ENCODE measurements around the gene TNFRSF1B.

The TNFRSF1B gene

GRCh38 chr1:12147201-12147701 is 19.5 kb upstream of the TNFRSF1B start:
- Histone ChIP-seq H4K20me1 (no peaks in the 10 kb centered on the region), H3K4me3 (no peak overlapping the region), H3K9ac (peak overlapping the region; percentile 11; the same call in 1 of the 2 replicates), H3K27me3 (no peaks in the 10 kb centered on the region), H3K36me3 (no peaks in the 10 kb centered on the region), H3K4me2 (peak overlapping the region; percentile 71), H3K27ac (peak overlapping the region; percentile 62), H3K9me3 (peaks cover 4% of the 10 kb centered on the region; the same call in 1 of the 2 replicates), H3K4me1 (peaks cover 99% of the 10 kb centered on the region)
- no peak for TF ChIP-seq Cebpa-rat (IDR thresholded peaks at IDR 0.05)

- no peaks in the 10 kb centered on the region for H4K20me1 ChIP-seq
- no peaks in the 10 kb centered on the region for H3K27me3 ChIP-seq
- peaks cover 99% of the 10 kb centered on the region for H3K4me1 ChIP-seq
- peak overlapping the region; percentile 18; the same call in 1 of the 2 replicates for H3K9ac ChIP-seq
- H3K4me2 ChIP-seq: peak overlapping the region; percentile 71
- TF ChIP-seq Cebpa-rat (IDR thresholded peaks at IDR 0.05): no peak
- H3K4me3 ChIP-seq: no peak overlapping the region
- H3K36me3 ChIP-seq: no peaks in the 10 kb centered on the region
- H3K27ac ChIP-seq: peak overlapping the region; percentile 58
- peaks cover 4% of the 10 kb centered on the region; the same call in 1 of the 2 replicates for H3K9me3 ChIP-seq
These were observed 18.4 kb upstream of the TNFRSF1B start for GRCh38 chr1:12148160-12148957.

GRCh38 chr1:12148958-12149790 is 17.6 kb upstream of the TNFRSF1B start:
- Histone ChIP-seq H3K27ac (peak overlapping the region; percentile 62), H3K4me2 (peak overlapping the region; percentile 71), H3K9ac (peak overlapping the region; percentile 18; the same call in 1 of the 2 replicates), H3K4me1 (peaks cover 99% of the 10 kb centered on the region), H3K9me3 (peaks cover 4% of the 10 kb centered on the region; the same call in 1 of the 2 replicates), H4K20me1 (no peaks in the 10 kb centered on the region), H3K36me3 (no peaks in the 10 kb centered on the region), H3K27me3 (no peaks in the 10 kb centered on the region), H3K4me3 (no peak overlapping the region)
- TF ChIP-seq Cebpa-rat (IDR thresholded peaks at IDR 0.05): no peak

DNA sequence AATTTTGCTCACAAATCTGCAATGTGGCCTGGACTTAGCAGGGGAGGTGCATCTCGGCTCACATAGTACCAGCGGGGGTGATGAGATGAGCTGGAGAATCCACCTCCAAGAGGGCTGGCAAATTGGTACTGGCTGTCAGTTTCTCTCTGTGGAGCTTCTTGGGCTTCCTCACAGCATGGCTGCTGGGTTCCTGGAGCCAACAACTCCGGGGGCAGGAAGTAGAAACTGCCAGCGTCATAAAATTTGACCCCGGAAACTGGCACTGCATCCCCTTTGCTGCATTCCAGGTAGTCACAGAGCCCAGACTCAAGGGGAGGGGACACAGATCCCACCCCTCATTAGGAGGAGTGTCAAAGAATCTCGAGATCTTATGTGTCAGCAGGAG is 17.0 kb upstream of the TNFRSF1B start:
- Histone ChIP-seq H4K20me1 (no peaks in the 10 kb centered on the region), H3K4me2 (peak overlapping the region; percentile 71), H3K36me3 (no peaks in the 10 kb centered on the region), H3K4me3 (no peak overlapping the region), H3K27me3 (no peaks in the 10 kb centered on the region), H3K27ac (peak overlapping the region; percentile 62), H3K4me1 (peaks cover 97% of the 10 kb centered on the region), H3K9ac (no peak overlapping the region), H3K9me3 (peaks cover 4% of the 10 kb centered on the region; the same call in 1 of the 2 replicates)
- TF ChIP-seq Cebpa-rat (IDR thresholded peaks at IDR 0.05): no peak

- Histone ChIP-seq H3K27ac (peak overlapping the region; percentile 62), H3K4me1 (peaks cover 93% of the 10 kb centered on the region), H3K27me3 (no peaks in the 10 kb centered on the region)
These were observed 16.2 kb upstream of the TNFRSF1B start for GRCh38 chr1:12150456-12151200.

DNA sequence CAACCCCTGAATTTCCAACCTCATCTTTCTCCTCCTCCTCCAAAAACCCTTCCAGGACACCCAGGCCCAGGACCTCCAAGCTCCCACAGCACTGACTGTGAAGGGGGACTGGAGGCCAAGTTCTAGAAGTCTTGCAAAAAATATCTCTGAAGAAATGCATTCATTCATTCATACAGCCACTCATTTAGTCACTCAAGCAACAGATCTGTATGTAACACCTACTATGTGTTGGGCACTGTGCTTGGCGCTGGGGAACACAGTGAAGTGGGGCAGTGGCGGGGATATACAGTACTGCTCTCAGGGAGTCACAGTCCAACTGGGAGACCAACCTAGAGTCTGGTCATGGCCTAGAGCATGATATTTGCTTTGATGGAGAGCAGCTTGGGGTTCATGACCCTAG is 15.3 kb upstream of the TNFRSF1B start:
- no peak for TF ChIP-seq Cebpa-rat (IDR thresholded peaks at IDR 0.05)
- H3K36me3 ChIP-seq: no peaks in the 10 kb centered on the region
- H3K4me3 ChIP-seq: no peak overlapping the region
- H3K27me3 ChIP-seq: no peaks in the 10 kb centered on the region
- H3K27ac ChIP-seq: peak overlapping the region; percentile 62; the same call in 1 of the 2 replicates
- peak overlapping the region; percentile 71 for H3K4me2 ChIP-seq
- H3K4me1 ChIP-seq: peaks cover 85% of the 10 kb centered on the region
- no peaks in the 10 kb centered on the region for H4K20me1 ChIP-seq
- H3K9me3 ChIP-seq: peaks cover 4% of the 10 kb centered on the region; the same call in 1 of the 2 replicates
- H3K9ac ChIP-seq: no peak overlapping the region

More at GRCh38 chr1:12150456-12151200, 16.2 kb upstream of the TNFRSF1B start:
- peaks cover 4% of the 10 kb centered on the region; the same call in 1 of the 2 replicates for H3K9me3 ChIP-seq
- H3K36me3 ChIP-seq: no peaks in the 10 kb centered on the region
- no peak for TF ChIP-seq Cebpa-rat (IDR thresholded peaks at IDR 0.05)
- peak overlapping the region; percentile 71 for H3K4me2 ChIP-seq
- H3K4me3 ChIP-seq: no peak overlapping the region
- peak overlapping the region; percentile 23; the same call in 1 of the 2 replicates for H3K9ac ChIP-seq
- H4K20me1 ChIP-seq: no peaks in the 10 kb centered on the region

GRCh38 chr1:12152113-12152891 is 14.5 kb upstream of the TNFRSF1B start:
- peak overlapping the region; percentile 55 for H3K27ac ChIP-seq
- H3K36me3 ChIP-seq: no peaks in the 10 kb centered on the region
- TF ChIP-seq Cebpa-rat (IDR thresholded peaks at IDR 0.05): no peak
- H3K9me3 ChIP-seq: peaks cover 4% of the 10 kb centered on the region; the same call in 1 of the 2 replicates
- H3K4me3 ChIP-seq: no peak overlapping the region
- no peaks in the 10 kb centered on the region for H3K27me3 ChIP-seq
- 0 out of 2 replicates have a peak overlapping the region, but pooled peaks have one; percentile 30 for H3K9ac ChIP-seq
- H3K4me2 ChIP-seq: peak overlapping the region; percentile 71
- H4K20me1 ChIP-seq: no peaks in the 10 kb centered on the region
- peaks cover 79% of the 10 kb centered on the region for H3K4me1 ChIP-seq

DNA sequence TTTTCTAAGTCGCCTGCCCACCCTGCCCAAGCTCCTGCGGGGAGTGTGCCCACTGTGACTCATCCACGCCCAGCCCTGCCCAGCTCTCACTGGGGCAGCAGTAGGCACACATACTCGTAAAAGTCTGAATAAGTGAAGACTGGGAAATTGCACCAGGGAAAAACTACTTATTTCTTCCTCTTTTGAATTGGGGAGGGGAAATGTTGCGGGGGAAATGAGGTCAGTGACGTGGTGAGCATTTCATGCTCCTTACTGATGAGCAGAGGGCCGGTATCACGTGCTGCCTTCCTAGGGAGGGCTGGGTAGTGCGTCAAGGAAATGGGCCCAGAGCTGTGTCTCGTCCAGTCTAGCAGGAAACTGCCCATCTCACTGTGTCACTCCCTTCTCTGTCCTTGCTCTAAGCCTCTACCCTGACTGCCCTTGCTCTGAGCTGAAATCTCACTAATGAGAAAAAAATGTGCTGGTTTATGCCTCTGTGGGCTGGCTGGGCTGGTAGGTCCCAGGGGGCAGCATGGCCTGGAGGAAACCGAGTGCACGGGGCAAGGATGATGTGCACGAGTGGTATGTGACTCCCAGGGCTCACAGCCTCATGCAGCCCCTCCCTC is 13.5 kb upstream of the TNFRSF1B start:
- Histone ChIP-seq H3K4me2 (peak overlapping the region; percentile 71), H3K9me3 (peaks cover 4% of the 10 kb centered on the region; the same call in 1 of the 2 replicates), H3K4me3 (no peak overlapping the region), H3K9ac (peak overlapping the region; percentile 33), H3K36me3 (no peaks in the 10 kb centered on the region), H4K20me1 (no peaks in the 10 kb centered on the region), H3K27me3 (no peaks in the 10 kb centered on the region), H3K4me1 (peaks cover 79% of the 10 kb centered on the region), H3K27ac (peak overlapping the region; percentile 55)
- no peak for TF ChIP-seq Cebpa-rat (IDR thresholded peaks at IDR 0.05)

Data from BLaER1 (cell line).